Heart left ventricle (tissue), 16 donors: Measurements from ENCODE around the gene BARHL1. TPM values are rescaled to one million over a fixed set of nuclear protein-coding genes. Genes with fewer than 3 reads are reported as not detected.

Experiments
- ATAC-seq, 4 donors: fragments of 200-7000 bp; cut with Tn5 transposase; one replicate each; pipeline ENCODE4 v1.9.1; 2020 to 2022; ENCODE audit warnings: moderate library complexity in 4 of 4, mild to moderate bottlenecking in 3 of 4, moderate number of reproducible peaks in 1 of 4
- DNase-seq, 5 donors: peaks; one replicate each; pipeline ENCODE4 v3.0.0-alpha.2; 2020
- H3K27ac ChIP-seq, 12 donors: fragments of 200-600 bp; sonication (generic) in 4 of 12; one replicate each; pipeline versions ENCODE4 v1.5.0 to v1.8.0; 2016 to 2022; ENCODE audit warnings: mild to moderate bottlenecking in 2 of 12
- H3K27me3 ChIP-seq, 9 donors: fragments of 200-600 bp; sonication (generic) in 2 of 9; one replicate each; pipeline versions ENCODE4 v1.5.1 to v1.8.0; 2016 to 2022; ENCODE audit warnings: mild to moderate bottlenecking in 3 of 9
- H3K36me3 ChIP-seq, 9 donors: fragments of 200-600 bp; sonication (generic) in 2 of 9; one replicate each; pipeline versions ENCODE4 v1.5.0 to v1.8.0; 2018 to 2022; ENCODE audit warnings: mild to moderate bottlenecking in 2 of 9
- H3K4me1 ChIP-seq, 12 donors: fragments of 200-600 bp; sonication (generic) in 4 of 12; one replicate each; pipeline versions ENCODE4 v1.5.0 to v1.8.0; 2016 to 2022; ENCODE audit warnings: mild to moderate bottlenecking in 3 of 12
- H3K4me3 ChIP-seq, 12 donors: fragments of 200-600 bp; sonication (generic) in 4 of 12; one replicate each; pipeline versions ENCODE4 v1.5.0 to v1.8.0; 2017 to 2022; ENCODE audit warnings: mild to moderate bottlenecking in 9 of 12, moderate library complexity in 4 of 12
- H3K9me3 ChIP-seq, 12 donors: fragments of 200-600 bp; sonication (generic) in 4 of 12; one replicate each; pipeline versions ENCODE4 v1.5.0 to v1.8.0; 2016 to 2022; ENCODE audit warnings: mild to moderate bottlenecking in 1 of 12
- CTCF ChIP-seq, 12 donors: fragments of 200-600 bp; sonication (generic) in 4 of 12; IDR thresholded peaks; one replicate each; pipeline versions ENCODE4 v1.5.0 to v1.8.0; 2018 to 2022; ENCODE audit warnings: antibody characterized with exemption in 12 of 12, mild to moderate bottlenecking in 5 of 12
- POLR2A ChIP-seq, 2 donors: fragments of 450-650 bp; IDR thresholded peaks; one replicate each; pipeline ENCODE4 v1.6.1; 2017; ENCODE audit warnings: antibody characterized with exemption in 2 of 2, mild to moderate bottlenecking in 2 of 2, moderate library complexity in 2 of 2
- WGBS, 4 donors: extraction: QIAGEN DNeasy Blood & Tissue Kit in 2 of 4; methylation state at CpG; one replicate each; pipeline versions ENCODE4 v1.1.5 to v1.1.7; 2013 to 2018; 5-methylcytosine and 5-hydroxymethylcytosine counted together
- intact Hi-C, 10 donors: fragments of 100-400 bp; cut with DNase I; formaldehyde crosslinking; loops; one replicate each; pipeline versions ENCODE4 v1.11.1 to v1.14.2; 2022
- polyA plus RNA-seq, 2 donors: library from polyadenylated mRNA; stranded (reverse); fragments of 200-250 nt; gene quantifications; one replicate each; pipeline ENCODE4 v1.2.3, GENCODE V29; 2013
- total RNA-seq, 9 donors: library from RNA; depleted of rRNA in 2 of 9; stranded (reverse); fragments of >200 nt in 2 of 9; fragmentation: NEBNext Ultra II Directional in 3 of 9; extraction: Animal tissue kit (Norgen Biotek cat#: 25700) in 3 of 9; gene quantifications; one replicate each; pipeline versions ENCODE4 v1.1.0 to v1.2.4, GENCODE V29; 2016 to 2023
- donor health status: ischemic (EF 13 %, LVEDD 7.1; RV severe dilation, severe dysfunction).
- donor health status: healthy with polysubstance abuse.
- donor health status: DM: no; HTN: yes; CAD: no.
- donor health status: DM: no; HTN: no; CAD: no.
- donor health status: ischemic (EF 25% LVEDD 6.9; RV normal size, moderate dysfunction).
- donor health status: ischemic (EF 25% LVEDD 5.7; RV mildly dilated, moderate dysfunction).
- donor health status: healthy.
- donor health status: DM: yes; HTN: yes; CAD: no.
- donor health status: ischemic (EF 35%, LVEDD 5.7; RV mildly dilated, moderate dysfunction).
- donor health status: nonischemic (EF 11% LVEDD 7.7; RV severe dilation, severe dysfunction).
- donor health status: DM: yes; HTN: yes; CAD: no.
- donor health status: PGD.
- donor health status: ischemic (EF 29% LVEDD 5.4; RV normal size, mild dysfunction).
- donor health status: nonischemic (EF 23%, LVEDD 6.1; RV moderate dilation, normal function).

The BARHL1 gene
- total and polyA plus RNA-seq, 11 donors: not detected

DNA sequence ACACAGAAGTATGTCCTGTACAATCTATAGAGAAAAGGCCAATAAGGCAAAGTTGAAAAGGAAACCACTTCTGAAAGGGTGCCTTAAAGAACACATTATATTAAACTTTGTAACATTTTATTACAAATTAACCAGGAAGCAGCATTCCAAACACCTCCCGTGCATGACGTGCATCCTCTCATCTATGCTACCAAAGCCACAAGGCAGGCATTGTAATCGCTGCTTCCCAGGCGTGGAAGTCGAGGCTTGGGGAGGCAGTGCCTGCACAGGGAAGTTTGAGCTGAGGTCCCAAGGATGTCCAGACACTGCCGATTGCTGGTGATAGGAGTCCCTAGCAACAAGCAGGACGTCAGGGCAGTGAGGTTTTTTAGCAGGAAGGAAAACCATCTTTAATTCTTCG is 44.3 kb upstream of the BARHL1 start:
- 66 to 77% (median 70%) methylated on average over 7 to 8 of the region's 8 CpGs for WGBS, 4 donors
- no peak for TF ChIP-seq CTCF (IDR thresholded peaks at IDR 0.05)
- no peak for TF ChIP-seq POLR2A (IDR thresholded peaks at IDR 0.05)
- no peaks in the 10 kb centered on the region for H3K27me3 ChIP-seq

GRCh38 chr9:132539096-132539495 is 43.3 kb upstream of the BARHL1 start:
- TF ChIP-seq POLR2A (IDR thresholded peaks at IDR 0.05): no peak
- TF ChIP-seq CTCF (IDR thresholded peaks at IDR 0.05): no peak
- no peaks in the 10 kb centered on the region for H3K36me3 ChIP-seq
- H3K27ac ChIP-seq: no peak overlapping the region
- intact Hi-C loops: no loop called here
- ATAC-seq (no peak), DNase-seq (no peak)
- 80 to 88% (median 82%) methylated on average over 7 of the region's 7 CpGs for WGBS, 4 donors
- no peaks in the 10 kb centered on the region for H3K27me3 ChIP-seq
- peaks cover 0 to 15% (median 0%) of the 10 kb centered on the region in 12 donors for H3K9me3 ChIP-seq
- no peak overlapping the region for H3K4me3 ChIP-seq
- H3K4me1 ChIP-seq: no peaks in the 10 kb centered on the region

More for the DNA sequence above, 44.3 kb upstream of the BARHL1 start:
- DNase-seq: no peak
- H3K36me3 ChIP-seq: no peaks in the 10 kb centered on the region
- no peaks in the 10 kb centered on the region for H3K4me1 ChIP-seq
- no peak overlapping the region for H3K4me3 ChIP-seq
- H3K27ac ChIP-seq: no peak overlapping the region
- no peak for ATAC-seq
- H3K9me3 ChIP-seq: peaks cover 0 to 15% (median 0%) of the 10 kb centered on the region in 12 donors
- intact Hi-C loops: no loop called here

GRCh38 chr9:132541051-132541450 is 41.4 kb upstream of the BARHL1 start:
- ATAC-seq (no peak), DNase-seq (no peak)
- Histone ChIP-seq H3K27me3 (peaks cover 0 to 3% (median 0%) of the 10 kb centered on the region in 9 donors), H3K27ac (no peak overlapping the region), H3K9me3 (no peaks in the 10 kb centered on the region), H3K4me1 (peaks cover 0 to 3% (median 0%) of the 10 kb centered on the region in 12 donors), H3K36me3 (no peaks in the 10 kb centered on the region), H3K4me3 (no peak overlapping the region)
- intact Hi-C loops: no loop called here
- WGBS, 4 donors: 87 to 92% (median 90%) methylated on average over 7 to 8 of the region's 8 CpGs
- TF ChIP-seq CTCF (IDR thresholded peaks at IDR 0.05) (no peak), POLR2A (IDR thresholded peaks at IDR 0.05) (no peak)

- WGBS, 4 donors: 82 to 90% (median 84%) methylated on average over 9 to 19 of the region's 19 CpGs
- TF ChIP-seq CTCF (IDR thresholded peaks at IDR 0.05) (no peak), POLR2A (IDR thresholded peaks at IDR 0.05) (no peak)
These were observed 40.3 kb upstream of the BARHL1 start for GRCh38 chr9:132541870-132542830.

More at GRCh38 chr9:132541870-132542830, 40.3 kb upstream of the BARHL1 start:
- Histone ChIP-seq H3K27ac (no peak overlapping the region), H3K4me1 (peaks cover 0 to 9% (median 0%) of the 10 kb centered on the region in 12 donors), H3K36me3 (no peaks in the 10 kb centered on the region), H3K9me3 (no peaks in the 10 kb centered on the region), H3K4me3 (no peak overlapping the region), H3K27me3 (peaks cover 0 to 11% (median 0%) of the 10 kb centered on the region in 9 donors)
- ATAC-seq: no peak
- intact Hi-C loops: no loop called here
- DNase-seq: no peak
